Type B pancreatic cell (in vitro differentiated cells): Measurements from ENCODE around the gene TTLL13. TPM values are rescaled to one million over a fixed set of nuclear protein-coding genes. Genes with fewer than 3 reads are reported as not detected.

ENCODE experiments used
- DNase-seq: peaks from one replicate; pipeline ENCODE4 v3.0.0; 2021; ENCODE audit warnings: mixed read lengths; ENCODE audit not compliant: unreplicated experiment; ENCODE audit errors: extremely low spot score
- H3K27ac Mint-ChIP-seq: 2 replicates; pipeline ENCODE4 v1.8.0; 2021; ENCODE audit warnings: mild to moderate bottlenecking, mixed read lengths
- H3K27me3 Mint-ChIP-seq: 2 replicates; pipeline ENCODE4 v1.8.0; 2021; ENCODE audit warnings: mixed read lengths
- H3K36me3 Mint-ChIP-seq: 2 replicates; pipeline ENCODE4 v1.8.0; 2021; ENCODE audit warnings: mixed read lengths
- H3K4me1 Mint-ChIP-seq: one replicate; pipeline ENCODE4 v1.8.0; 2021; ENCODE audit warnings: mixed read lengths; ENCODE audit not compliant: unreplicated experiment
- H3K4me3 Mint-ChIP-seq: 2 replicates; pipeline ENCODE4 v1.8.0; 2021; ENCODE audit warnings: mild to moderate bottlenecking, mixed read lengths
- H3K9me3 Mint-ChIP-seq: 2 replicates; pipeline ENCODE4 v1.8.0; 2021; ENCODE audit warnings: mixed read lengths
- CTCF ChIP-seq: fragments of 200-600 bp; sonication (generic); conservative IDR thresholded peaks from 2 replicates; pipeline ENCODE4 v1.5.0; 2021; ENCODE audit warnings: antibody characterized with exemption, mild to moderate bottlenecking
- total RNA-seq: library from RNA; stranded (reverse); gene quantifications from 2 replicates; pipeline ENCODE4 v1.2.1, GENCODE V29; 2021; ENCODE audit warnings: low replicate concordance

TTLL13 gene
- total RNA-seq, 1 donor from 2014 or later, result 0.58 TPM

- TF ChIP-seq CTCF, result no peak
- Mint-ChIP-seq H3K4me1 (peaks cover 13% of the 10 kb centered on the region), H3K27me3 (no peaks in the 10 kb centered on the region), H3K4me3 (peak within 1 kb of the TSS; percentile 86), H3K36me3 (peaks cover 2% of the 10 kb centered on the region), H3K27ac (peak within 1 kb of the TSS; percentile 70), H3K9me3 (no peaks in the 10 kb centered on the region)
- no peak for DNase-seq
These were observed 15.0 kb upstream of the TTLL13 start, which contains the start of gene GDPGP1 for GRCh38 chr15:90234096-90234988. Gene GDPGP1, plus strand, starts transcription at chr15:90234209. Its CDS starts 6,700 bp downstream, at chr15:90240909.

- Mint-ChIP-seq H3K27ac (no peak overlapping the region), H3K36me3 (no peaks in the 10 kb centered on the region), H3K4me1 (peaks cover 8% of the 10 kb centered on the region), H3K9me3 (no peaks in the 10 kb centered on the region), H3K27me3 (no peaks in the 10 kb centered on the region), H3K4me3 (no peak overlapping the region)
- TF ChIP-seq CTCF, result no peak
- DNase-seq, result no peak
These were observed 10.0 kb upstream of the TTLL13 start for GRCh38 chr15:90239371-90239770.

GRCh38 chr15:90240856-90241255, 8.5 kb upstream of the TTLL13 start:
- no peak for TF ChIP-seq CTCF
- Mint-ChIP-seq H3K4me1 (no peaks in the 10 kb centered on the region), H3K36me3 (no peaks in the 10 kb centered on the region), H3K4me3 (no peak overlapping the region), H3K9me3 (no peaks in the 10 kb centered on the region), H3K27me3 (no peaks in the 10 kb centered on the region), H3K27ac (no peak overlapping the region)
- DNase-seq, result no peak

- Mint-ChIP-seq H3K27me3 (no peaks in the 10 kb centered on the region), H3K4me3 (no peak overlapping the region), H3K9me3 (no peaks in the 10 kb centered on the region), H3K27ac (no peak overlapping the region), H3K36me3 (no peaks in the 10 kb centered on the region), H3K4me1 (no peaks in the 10 kb centered on the region)
- no peak for TF ChIP-seq CTCF
- DNase-seq, result no peak
These were observed 7.8 kb upstream of the TTLL13 start for GRCh38 chr15:90241343-90242192.

- H3K9me3 Mint-ChIP-seq, result no peaks in the 10 kb centered on the region
- no peak overlapping the region for H3K27ac Mint-ChIP-seq
- no peak for DNase-seq
- H3K4me3 Mint-ChIP-seq, result no peak overlapping the region
- H3K4me1 Mint-ChIP-seq, result no peaks in the 10 kb centered on the region
- TF ChIP-seq CTCF, result no peak
- H3K36me3 Mint-ChIP-seq, result no peaks in the 10 kb centered on the region
- H3K27me3 Mint-ChIP-seq, result no peaks in the 10 kb centered on the region
These were observed 5.3 kb upstream of the TTLL13 start for GRCh38 chr15:90243943-90244639.
